Fibroblast of villous mesenchyme (primary cell): ENCODE data around the gene SMARCA4. TPM values are rescaled to one million over a fixed set of nuclear protein-coding genes. Genes with fewer than 3 reads are reported as not detected.
"Not testable (repeated sequence)": the region's sequence is repeated elsewhere in the genome, so short reads cannot be mapped to it uniquely, and the experiment has no call there.

Experiments used
- DNase-seq: peaks from one replicate; pipeline ENCODE4 v3.0.0-alpha.2; 2010; ENCODE audit warnings: low read depth
- H3K4me3 ChIP-seq: 2 replicates; pipeline ENCODE4 v1.5.1; 2011; ENCODE audit warnings: low read depth, mild to moderate bottlenecking, low read length
- CTCF ChIP-seq: IDR thresholded peaks from 2 replicates; pipeline ENCODE4 v1.5.1; 2012; ENCODE audit warnings: low read depth, mild to moderate bottlenecking, low read length; ENCODE audit not compliant: insufficient read depth
- total RNA-seq: library from RNA; depleted of rRNA; stranded (reverse); fragments of >200 nt; gene quantifications from 2 replicates; pipeline ENCODE4 v1.2.3, GENCODE V29; 2012

Gene SMARCA4
- total RNA-seq, 1 donor: 96.7 TPM

- no peak for DNase-seq
- TF ChIP-seq CTCF: no peak
- H3K4me3 ChIP-seq: no peak overlapping the region
These were observed 137.5 kb downstream of the SMARCA4 start for GRCh38 chr19:11098327-11098726.

- no peak for DNase-seq
- no peak overlapping the region for H3K4me3 ChIP-seq
- TF ChIP-seq CTCF: no peak
These were observed 138.0 kb downstream of the SMARCA4 start for GRCh38 chr19:11098861-11099260.

- H3K4me3 ChIP-seq: no peak overlapping the region
- TF ChIP-seq CTCF: no peak
These were observed 139.2 kb downstream of the SMARCA4 start for GRCh38 chr19:11100049-11100448.

GRCh38 chr19:11101057-11101456, 140.2 kb downstream of the SMARCA4 start:
- no peak overlapping the region for H3K4me3 ChIP-seq
- DNase-seq: no peak
- no peak for TF ChIP-seq CTCF

More at GRCh38 chr19:11100049-11100448, 139.2 kb downstream of the SMARCA4 start:
- DNase-seq: no peak

- no peak for TF ChIP-seq CTCF
- no peak overlapping the region for H3K4me3 ChIP-seq
- DNase-seq: no peak
These were observed 142.1 kb downstream of the SMARCA4 start for GRCh38 chr19:11102944-11103343.

GRCh38 chr19:11103667-11104066, 142.8 kb downstream of the SMARCA4 start:
- not testable (repeated sequence) for H3K4me3 ChIP-seq, DNase-seq

- TF ChIP-seq CTCF: no peak
- no peak overlapping the region for H3K4me3 ChIP-seq
- DNase-seq: no peak
These were observed 144.3 kb downstream of the SMARCA4 start for GRCh38 chr19:11105014-11105636.
